ENCODE data around the gene LDB2.
"Not testable (repeated sequence)": the region's sequence is repeated elsewhere in the genome, so short reads cannot be mapped to it uniquely, and the experiment has no call there.

The LDB2 gene

DNA sequence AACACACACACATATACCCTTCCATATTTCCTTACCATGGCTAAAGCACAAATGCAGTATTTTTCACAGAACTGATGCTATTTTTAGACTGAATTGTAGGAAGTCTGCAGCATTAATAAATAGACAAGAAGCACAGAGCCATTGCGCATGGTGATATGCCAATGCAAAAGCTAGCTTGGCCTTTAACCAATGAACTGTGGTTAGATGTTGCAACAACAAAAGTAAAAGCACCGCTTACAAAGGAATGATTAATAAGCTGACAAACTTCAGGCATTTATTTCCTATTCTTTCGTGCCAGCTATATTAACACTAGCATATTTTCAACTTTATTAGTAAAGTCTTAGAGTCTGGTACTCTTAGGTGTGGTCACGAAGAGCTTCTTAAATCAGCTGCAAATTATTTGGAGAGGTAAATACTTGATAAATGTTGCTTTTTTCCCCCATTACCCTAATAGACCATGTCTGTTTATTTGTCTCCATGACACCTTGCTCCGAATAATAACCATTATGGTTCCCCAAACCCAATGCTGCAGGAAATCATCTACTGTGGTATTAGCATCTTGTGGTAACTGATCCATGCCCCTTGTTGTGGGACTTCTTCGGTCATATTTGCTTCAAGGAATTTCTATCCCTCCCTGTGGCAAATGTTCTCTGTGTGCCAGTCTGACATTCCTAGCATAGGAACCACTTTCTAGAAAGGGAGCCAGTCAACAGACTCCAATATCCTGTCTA is 366.0 kb downstream of the LDB2 start:
- Mint-ChIP-seq H3K36me3 (ENCODE audit: low read depth) (no peaks in the 10 kb centered on the region), H3K4me3 (no peak overlapping the region), H3K9me3 (no peaks in the 10 kb centered on the region), H3K4me1 (no peaks in the 10 kb centered on the region), H3K27ac (no peak overlapping the region), H3K27me3 (ENCODE audit: low read depth, poor library complexity) (no peaks in the 10 kb centered on the region)
- DNase-seq = no peak
- TF ChIP-seq, protein P1, sequence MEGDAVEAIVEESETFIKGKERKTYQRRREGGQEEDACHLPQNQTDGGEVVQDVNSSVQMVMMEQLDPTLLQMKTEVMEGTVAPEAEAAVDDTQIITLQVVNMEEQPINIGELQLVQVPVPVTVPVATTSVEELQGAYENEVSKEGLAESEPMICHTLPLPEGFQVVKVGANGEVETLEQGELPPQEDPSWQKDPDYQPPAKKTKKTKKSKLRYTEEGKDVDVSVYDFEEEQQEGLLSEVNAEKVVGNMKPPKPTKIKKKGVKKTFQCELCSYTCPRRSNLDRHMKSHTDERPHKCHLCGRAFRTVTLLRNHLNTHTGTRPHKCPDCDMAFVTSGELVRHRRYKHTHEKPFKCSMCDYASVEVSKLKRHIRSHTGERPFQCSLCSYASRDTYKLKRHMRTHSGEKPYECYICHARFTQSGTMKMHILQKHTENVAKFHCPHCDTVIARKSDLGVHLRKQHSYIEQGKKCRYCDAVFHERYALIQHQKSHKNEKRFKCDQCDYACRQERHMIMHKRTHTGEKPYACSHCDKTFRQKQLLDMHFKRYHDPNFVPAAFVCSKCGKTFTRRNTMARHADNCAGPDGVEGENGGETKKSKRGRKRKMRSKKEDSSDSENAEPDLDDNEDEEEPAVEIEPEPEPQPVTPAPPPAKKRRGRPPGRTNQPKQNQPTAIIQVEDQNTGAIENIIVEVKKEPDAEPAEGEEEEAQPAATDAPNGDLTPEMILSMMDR (IDR thresholded peaks at IDR 0.05) = no peak

DNA sequence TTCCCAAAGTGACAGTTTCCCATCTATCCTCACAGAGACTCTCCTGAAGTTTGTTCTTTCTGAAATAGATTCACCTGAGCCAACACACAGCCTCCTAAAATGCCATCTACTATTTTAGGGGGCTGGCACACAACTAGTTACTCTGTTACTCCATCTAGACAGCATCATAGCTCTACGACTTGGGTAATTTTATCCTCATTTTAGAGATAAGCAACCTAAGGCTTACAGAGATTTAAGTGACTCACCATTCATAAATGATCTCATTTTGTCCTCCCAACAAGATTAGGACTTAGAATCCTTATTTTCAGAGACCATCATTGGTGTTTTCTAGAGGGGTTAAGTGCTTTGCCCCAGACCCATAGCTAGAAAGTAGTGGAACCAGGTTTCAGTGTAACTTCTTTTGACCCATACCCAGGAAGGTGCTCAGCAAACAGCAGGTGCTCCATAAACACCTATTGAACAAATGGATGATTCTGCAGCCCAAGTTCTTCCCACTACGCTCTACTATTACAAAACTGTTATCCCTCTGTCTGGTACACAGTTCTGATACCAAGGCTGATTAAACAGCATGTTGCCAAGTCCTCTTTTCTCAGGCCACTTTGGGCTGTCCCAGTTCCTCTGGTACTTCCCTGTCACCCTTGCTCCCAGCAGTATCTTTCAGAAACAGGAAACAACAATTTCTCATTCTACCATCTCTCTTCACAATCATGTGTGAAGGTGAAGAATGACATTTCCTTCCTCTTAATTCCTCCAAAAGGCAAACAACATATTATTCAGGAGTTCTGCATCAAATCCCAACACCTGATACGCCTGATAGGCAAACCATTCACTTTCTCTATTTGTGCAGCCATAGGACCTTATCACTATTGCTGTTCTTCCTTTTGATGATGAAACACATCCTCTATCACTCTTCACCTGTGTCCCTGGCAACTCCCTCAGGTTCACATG is 367.5 kb downstream of the LDB2 start:
- TF ChIP-seq, protein P1 (IDR thresholded peaks at IDR 0.05) = no peak
- Mint-ChIP-seq H3K27ac (no peak overlapping the region), H3K4me1 (no peaks in the 10 kb centered on the region), H3K4me3 (no peak overlapping the region), H3K27me3 (ENCODE audit: low read depth, poor library complexity) (no peaks in the 10 kb centered on the region), H3K36me3 (ENCODE audit: low read depth) (no peaks in the 10 kb centered on the region), H3K9me3 (no peaks in the 10 kb centered on the region)
- DNase-seq = no peak

- DNase-seq = no peak
- H3K4me3 Mint-ChIP-seq = no peak overlapping the region
- TF ChIP-seq, protein P1 (IDR thresholded peaks at IDR 0.05) = no peak
- no peaks in the 10 kb centered on the region for H3K4me1 Mint-ChIP-seq
- H3K27me3 Mint-ChIP-seq (ENCODE audit: low read depth, poor library complexity) = no peaks in the 10 kb centered on the region
- H3K36me3 Mint-ChIP-seq (ENCODE audit: low read depth) = no peaks in the 10 kb centered on the region
- H3K9me3 Mint-ChIP-seq = no peaks in the 10 kb centered on the region
- H3K27ac Mint-ChIP-seq = peak overlapping the region; percentile 60
Observed at GRCh38 chr4:16524911-16525554, 373.4 kb downstream of the LDB2 start.

DNA sequence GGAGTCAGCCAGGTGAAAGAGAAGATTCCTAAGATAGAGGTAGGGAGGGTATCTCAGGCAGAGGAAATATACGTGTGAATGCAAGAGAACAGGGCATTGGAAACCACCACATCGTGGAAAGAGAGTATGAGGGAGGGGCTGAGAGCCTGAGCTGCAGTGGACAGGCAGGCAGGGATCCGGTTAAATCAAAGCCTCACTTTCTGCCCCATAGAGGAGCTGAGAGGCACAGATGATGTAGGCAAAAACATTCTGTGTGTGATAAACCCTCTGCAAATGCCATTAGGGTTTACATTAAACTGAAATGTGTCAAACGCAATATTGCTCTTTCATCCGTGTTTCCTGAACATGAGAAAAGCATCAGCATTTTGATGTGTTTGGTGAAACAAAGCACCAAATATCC is 374.0 kb downstream of the LDB2 start:
- no peak for DNase-seq
- Mint-ChIP-seq H3K4me3 (no peak overlapping the region), H3K27me3 (ENCODE audit: low read depth, poor library complexity) (no peaks in the 10 kb centered on the region), H3K36me3 (ENCODE audit: low read depth) (no peaks in the 10 kb centered on the region), H3K9me3 (no peaks in the 10 kb centered on the region), H3K27ac (no peak overlapping the region), H3K4me1 (no peaks in the 10 kb centered on the region)
- TF ChIP-seq, protein P1 (IDR thresholded peaks at IDR 0.05) = no peak

DNA sequence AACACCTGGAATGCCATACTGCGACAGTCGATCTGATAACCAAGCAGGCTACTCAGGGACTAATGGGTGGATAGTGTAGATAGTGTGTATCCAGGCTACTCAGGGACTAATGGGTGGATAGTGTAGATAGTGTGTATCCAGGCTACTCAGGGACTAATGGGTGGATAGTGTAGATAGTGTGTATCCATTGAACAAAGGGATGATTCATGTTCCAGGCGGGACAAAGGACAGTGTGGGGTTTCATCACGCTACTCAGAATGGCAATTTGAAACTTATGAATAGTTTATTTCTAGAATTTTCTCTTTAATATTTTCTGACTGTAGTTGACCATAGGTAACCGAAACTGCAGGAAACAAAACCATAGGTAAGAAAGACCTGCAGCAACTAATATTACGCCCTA is 374.9 kb downstream of the LDB2 start:
- H3K27me3 Mint-ChIP-seq (ENCODE audit: low read depth, poor library complexity); H3K9me3 Mint-ChIP-seq; DNase-seq; H3K36me3 Mint-ChIP-seq (ENCODE audit: low read depth); H3K4me3 Mint-ChIP-seq; H3K27ac Mint-ChIP-seq; H3K4me1 Mint-ChIP-seq: not testable (repeated sequence)

All from nephron progenitor cell (in vitro differentiated cells).